Neuronal stem cell (in vitro differentiated cells): ENCODE results near the gene CFAP61.

Source experiments
- DNase-seq: peaks from one replicate; pipeline ENCODE4 v3.0.0-alpha.2; 2013; ENCODE audit warnings: low spot score
- H2AFZ ChIP-seq: one replicate; pipeline ENCODE4 v1.6.1; 2013; ENCODE audit warnings: mild to moderate bottlenecking, low read length, inconsistent platforms
- H2AK5ac ChIP-seq: 2 replicates; pipeline ENCODE4 v1.6.1; 2013; ENCODE audit warnings: low read depth, mild to moderate bottlenecking, inconsistent platforms, low read length, moderate library complexity, mixed read lengths
- H2BK120ac ChIP-seq: 2 replicates; pipeline ENCODE4 v1.6.1; 2013; ENCODE audit warnings: low read depth, mild to moderate bottlenecking, inconsistent platforms, low read length, moderate library complexity, mixed read lengths
- H2BK12ac ChIP-seq: one replicate; pipeline ENCODE4 v1.6.1; 2013; ENCODE audit warnings: low read length, inconsistent platforms
- H2BK15ac ChIP-seq: 2 replicates; pipeline ENCODE4 v1.6.1; 2013; ENCODE audit warnings: mild to moderate bottlenecking, low read length, inconsistent platforms, mixed read lengths
- H2BK5ac ChIP-seq: one replicate; pipeline ENCODE4 v1.6.1; 2013; ENCODE audit warnings: inconsistent platforms, mild to moderate bottlenecking, low read length, moderate library complexity
- H3K14ac ChIP-seq: one replicate; pipeline ENCODE4 v1.6.1; 2013; ENCODE audit warnings: low read length, inconsistent platforms
- H3K18ac ChIP-seq: 2 replicates; pipeline ENCODE4 v1.6.1; 2013; ENCODE audit warnings: low read length, inconsistent platforms
- H3K23ac ChIP-seq: 2 replicates; pipeline ENCODE4 v1.6.1; 2013; ENCODE audit warnings: low read depth, mild to moderate bottlenecking, mixed read lengths, low read length, inconsistent platforms; ENCODE audit not compliant: poor library complexity
- H3K27ac ChIP-seq: replicated peaks from 3 replicates; pipeline ENCODE4 v1.5.1; 2013; ENCODE audit warnings: low read length, inconsistent platforms
- H3K27me3 ChIP-seq, 3 experiments: 2 replicates each; pipeline ENCODE4 v1.6.1; 2013; ENCODE audit warnings: low read length in 3 of 3, mild to moderate bottlenecking in 2 of 3, inconsistent platforms in 1 of 3, low read depth in 1 of 3, mixed read lengths in 1 of 3, moderate library complexity in 1 of 3; ENCODE audit not compliant: control insufficient read depth in 3 of 3, insufficient read depth in 3 of 3
- H3K36me3 ChIP-seq, 2 donors: replicated peaks in 1 of 2; 2 replicates each; pipeline ENCODE4 v1.6.1; 2013; ENCODE audit warnings: low read length in 2 of 2; ENCODE audit not compliant: control insufficient read depth in 2 of 2, insufficient read depth in 2 of 2
- H3K4ac ChIP-seq: 2 replicates; pipeline ENCODE4 v1.6.1; 2013; ENCODE audit warnings: inconsistent platforms, mild to moderate bottlenecking, low read length, moderate library complexity
- H3K4me1 ChIP-seq, 2 donors: 1 replicate in 1 of 2; 2 replicates in 1 of 2; pipeline ENCODE4 v1.6.1; 2013; ENCODE audit warnings: low read length in 2 of 2, low read depth in 1 of 2; ENCODE audit not compliant: control insufficient read depth in 2 of 2, insufficient read depth in 1 of 2
- H3K4me2 ChIP-seq: one replicate; pipeline ENCODE4 v1.6.1; 2013; ENCODE audit warnings: mild to moderate bottlenecking, low read length, inconsistent platforms; ENCODE audit not compliant: insufficient read depth, poor library complexity, severe bottlenecking
- H3K4me3 ChIP-seq, 2 donors: 2 replicates each; pipeline ENCODE4 v1.5.1; 2013; ENCODE audit warnings: low read length in 2 of 2, mild to moderate bottlenecking in 2 of 2, inconsistent platforms in 1 of 2, moderate library complexity in 1 of 2
- H3K79me1 ChIP-seq: one replicate; pipeline ENCODE4 v1.6.1; 2013; ENCODE audit warnings: low read depth, mild to moderate bottlenecking, inconsistent platforms, low read length, moderate library complexity
- H3K9ac ChIP-seq: one replicate; pipeline ENCODE4 v1.6.1; 2013; ENCODE audit warnings: mild to moderate bottlenecking, low read depth, low read length, inconsistent platforms; ENCODE audit not compliant: poor library complexity
- H3K9me3 ChIP-seq, 2 donors: replicated peaks in 1 of 2; 2 replicates each; pipeline versions ENCODE3 to v1.6.1; 2013; ENCODE audit warnings: low read length in 2 of 2, mild to moderate bottlenecking in 2 of 2, inconsistent platforms in 1 of 2, low read depth in 1 of 2, mixed read lengths in 1 of 2, moderate library complexity in 1 of 2; ENCODE audit not compliant: control insufficient read depth in 2 of 2, insufficient read depth in 1 of 2
- H4K8ac ChIP-seq: one replicate; pipeline ENCODE4 v1.6.1; 2013; ENCODE audit warnings: low read depth, mild to moderate bottlenecking, inconsistent platforms, low read length, moderate library complexity
- H4K91ac ChIP-seq: one replicate; pipeline ENCODE4 v1.6.1; 2013; ENCODE audit warnings: low read length, low read depth, mild to moderate bottlenecking, inconsistent platforms; ENCODE audit not compliant: poor library complexity
- WGBS, 2 donors: extraction: QIAGEN DNeasy Blood & Tissue Kit; methylation state at CpG; one replicate each; pipeline ENCODE4 v1.1.7; 2013; ENCODE audit warnings: missing lambda C conversion rate in 2 of 2, mixed read lengths in 1 of 2; ENCODE audit not compliant: insufficient read length in 2 of 2, insufficient replicate concordance in 1 of 2; ENCODE audit errors: extremely low coverage in 2 of 2; 5-methylcytosine and 5-hydroxymethylcytosine counted together

Gene CFAP61

DNA sequence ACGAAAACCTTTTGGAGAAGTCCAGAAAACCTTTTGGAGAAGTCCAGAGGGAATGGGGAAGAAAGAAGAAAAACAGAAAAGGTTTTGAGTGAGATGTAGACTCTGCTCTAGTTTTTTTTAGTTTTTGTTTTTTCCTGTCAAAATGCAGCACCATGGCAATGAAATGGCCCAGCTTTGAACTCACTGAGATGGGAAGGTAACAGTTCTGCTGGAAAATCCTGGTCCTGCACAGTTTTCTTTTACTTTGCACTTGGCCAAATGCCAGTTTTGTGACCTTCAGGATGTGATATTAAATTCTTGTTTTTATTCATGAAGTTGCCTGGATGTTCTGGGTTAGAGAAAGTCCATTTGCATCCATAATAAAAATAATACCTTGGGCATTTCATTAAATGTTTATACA lies 145.7 kb downstream of the CFAP61 start:
- Histone ChIP-seq H3K27ac (no peak overlapping the region), H2BK5ac (no peak overlapping the region), H3K4me1 (peaks cover 5 to 11% of the 10 kb centered on the region in 2 donors), H2AFZ (no peak overlapping the region), H3K9ac (no peak overlapping the region), H3K4me3 (no peak overlapping the region), H2BK120ac (no peak overlapping the region), H2BK12ac (no peak overlapping the region), H4K8ac (no peak overlapping the region), H3K36me3 (no peaks in the 10 kb centered on the region), H3K14ac (no peak overlapping the region), H3K9me3 (no peaks in the 10 kb centered on the region), H3K79me1 (no peaks in the 10 kb centered on the region), H3K18ac (no peak overlapping the region), H3K27me3 (peaks cover 0 to 4% (median 0%) of the 10 kb centered on the region in 3 experiments), H4K91ac (no peak overlapping the region), H3K23ac (no peak overlapping the region), H2BK15ac (no peak overlapping the region), H3K4ac (no peak overlapping the region), H2AK5ac (no peak overlapping the region), H3K4me2 (no peak overlapping the region)
- no CpG with 5 or more reads among the region's 1 CpG for WGBS, 2 donors
- DNase-seq, result no peak

DNA sequence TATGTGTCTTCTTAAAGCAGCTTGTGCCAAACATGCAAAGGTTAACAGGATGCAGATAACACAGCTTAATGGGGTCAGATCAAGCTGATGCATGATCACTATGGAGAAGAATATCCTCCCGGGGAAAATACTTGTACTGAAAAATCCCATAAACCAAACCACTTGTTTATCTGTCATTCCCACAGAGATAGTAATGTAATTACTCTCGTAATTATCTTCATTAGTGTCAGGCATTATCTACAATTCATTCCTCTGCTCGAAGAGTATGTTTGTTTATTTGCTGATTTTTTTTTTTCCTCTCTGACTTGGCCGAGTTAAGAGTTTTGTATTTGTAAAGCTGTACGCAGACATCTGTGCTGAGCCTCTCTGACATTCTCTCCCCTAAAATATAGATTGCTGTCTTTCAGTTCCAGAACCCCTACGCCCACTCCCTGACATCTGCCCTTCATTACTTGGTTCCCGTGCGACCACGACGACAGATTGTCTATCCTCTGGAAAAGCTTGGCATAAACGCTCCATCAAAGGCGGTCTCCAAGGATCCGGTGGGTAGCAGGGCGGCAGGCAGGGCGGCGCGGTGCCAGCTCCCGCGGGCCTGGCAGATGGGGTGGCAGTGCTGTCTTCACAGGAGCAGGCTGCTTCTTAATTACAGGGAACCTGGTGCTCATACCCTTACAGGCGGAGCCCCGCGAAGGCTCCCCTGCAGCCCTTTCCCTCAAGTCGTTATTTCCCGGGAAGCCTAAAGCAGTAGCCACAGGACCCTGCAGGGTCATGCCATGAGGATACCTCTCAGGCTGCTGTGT lies 147.2 kb downstream of the CFAP61 start:
- H4K8ac ChIP-seq, result no peak overlapping the region
- no peak overlapping the region for H3K23ac ChIP-seq
- peak overlapping the region; percentile 54 for H3K18ac ChIP-seq
- H3K36me3 ChIP-seq, result no peaks in the 10 kb centered on the region
- H2BK12ac ChIP-seq, result peak overlapping the region; percentile 69
- H3K14ac ChIP-seq, result no peak overlapping the region
- no CpG with 5 or more reads among the region's 24 CpGs for WGBS, 2 donors
- H3K9ac ChIP-seq, result no peak overlapping the region
- no peak for DNase-seq
- H3K27ac ChIP-seq, result no peak overlapping the region
- no peak overlapping the region for H4K91ac ChIP-seq
- peaks cover 0 to 4% (median 0%) of the 10 kb centered on the region in 3 experiments for H3K27me3 ChIP-seq
- peak overlapping the region; percentile 75 for H2AFZ ChIP-seq
- H3K4me1 ChIP-seq, result peaks cover 11 to 13% of the 10 kb centered on the region in 2 donors
- no peaks in the 10 kb centered on the region for H3K9me3 ChIP-seq
- peak overlapping the region; percentile 70 for H3K4ac ChIP-seq
- no peak overlapping the region for H2BK5ac ChIP-seq
- no peak overlapping the region for H2BK120ac ChIP-seq
- H3K4me2 ChIP-seq, result no peak overlapping the region
- peak overlapping the region; percentile 31 for H2AK5ac ChIP-seq
- no peak overlapping the region for H3K4me3 ChIP-seq
- H2BK15ac ChIP-seq, result peak overlapping the region; percentile 9
- no peaks in the 10 kb centered on the region for H3K79me1 ChIP-seq

DNA sequence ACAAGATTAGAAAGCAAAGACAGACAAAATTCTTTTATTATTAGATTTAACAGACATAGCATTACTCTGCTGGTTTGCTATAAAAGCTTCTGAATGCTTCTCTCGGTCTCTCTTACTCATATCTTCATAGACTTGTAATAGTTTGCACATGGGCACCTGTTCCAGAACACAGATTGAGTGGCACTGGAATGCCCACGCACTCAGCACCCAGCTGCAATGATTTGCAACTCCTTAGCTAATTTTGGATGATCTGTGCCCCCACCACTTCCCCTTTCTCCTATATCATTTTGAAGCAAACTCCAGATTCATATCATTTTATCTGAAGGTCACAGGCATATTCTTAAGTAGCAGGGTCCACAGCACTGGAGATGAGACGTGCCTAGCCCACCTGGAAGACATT lies 148.8 kb downstream of the CFAP61 start:
- H2AFZ ChIP-seq, result no peak overlapping the region
- no peak overlapping the region for H2BK120ac ChIP-seq
- peaks cover 11 to 15% of the 10 kb centered on the region in 2 donors for H3K4me1 ChIP-seq
- H3K4ac ChIP-seq, result no peak overlapping the region
- no peak overlapping the region for H3K23ac ChIP-seq
- H4K8ac ChIP-seq, result no peak overlapping the region
- H3K27me3 ChIP-seq, result no peaks in the 10 kb centered on the region
- WGBS, 2 donors, result no CpG with 5 or more reads among the region's 3 CpGs
- no peaks in the 10 kb centered on the region for H3K9me3 ChIP-seq
- no peak overlapping the region for H4K91ac ChIP-seq
- H3K14ac ChIP-seq, result no peak overlapping the region
- no peak overlapping the region for H3K27ac ChIP-seq
- no peak overlapping the region for H3K18ac ChIP-seq
- no peak for DNase-seq
- no peaks in the 10 kb centered on the region for H3K79me1 ChIP-seq
- H3K4me2 ChIP-seq, result no peak overlapping the region
- H2BK15ac ChIP-seq, result no peak overlapping the region
- no peaks in the 10 kb centered on the region for H3K36me3 ChIP-seq
- no peak overlapping the region for H3K9ac ChIP-seq
- no peak overlapping the region for H2AK5ac ChIP-seq
- H2BK12ac ChIP-seq, result no peak overlapping the region
- no peak overlapping the region for H2BK5ac ChIP-seq
- H3K4me3 ChIP-seq, result no peak overlapping the region

DNA sequence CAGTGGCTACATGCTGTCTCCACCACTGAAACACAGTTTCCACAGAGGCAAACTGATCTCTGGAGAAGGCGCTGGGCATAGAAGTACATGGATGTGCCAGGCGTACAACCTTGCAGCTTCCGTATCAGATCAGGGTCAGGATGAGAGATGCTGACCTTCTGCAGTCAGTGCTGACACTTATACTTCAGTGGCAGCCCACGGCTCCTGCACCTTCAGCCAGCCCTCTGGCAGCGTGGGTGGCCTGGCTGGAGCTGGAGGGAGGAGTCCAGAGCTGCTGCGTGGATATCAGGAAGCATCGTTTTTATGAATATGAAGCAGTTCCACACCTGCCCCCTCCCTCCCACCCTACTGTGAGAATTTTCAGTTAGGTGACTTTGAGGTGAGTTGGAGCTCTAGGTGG lies 149.3 kb downstream of the CFAP61 start:
- Histone ChIP-seq H3K4me2 (no peak overlapping the region), H3K23ac (no peak overlapping the region), H3K4me3 (no peak overlapping the region), H3K18ac (peak overlapping the region; percentile 24), H3K9me3 (no peaks in the 10 kb centered on the region), H2BK12ac (no peak overlapping the region), H2AFZ (no peak overlapping the region), H3K27ac (no peak overlapping the region), H4K8ac (no peak overlapping the region), H3K14ac (no peak overlapping the region), H2AK5ac (no peak overlapping the region), H2BK5ac (no peak overlapping the region), H3K4me1 (peaks cover 11 to 15% of the 10 kb centered on the region in 2 donors), H3K4ac (no peak overlapping the region), H2BK15ac (peak overlapping the region; percentile 87), H3K36me3 (no peaks in the 10 kb centered on the region), H2BK120ac (no peak overlapping the region), H3K9ac (no peak overlapping the region), H3K79me1 (no peaks in the 10 kb centered on the region), H3K27me3 (no peaks in the 10 kb centered on the region), H4K91ac (no peak overlapping the region)
- no peak for DNase-seq
- WGBS, 2 donors, result no CpG with 5 or more reads among the region's 7 CpGs
